ENCODE results near the gene GUCY1A1.

GUCY1A1 gene

GRCh38 chr4:155696726-155697125, 30.1 kb downstream of the GUCY1A1 start:
- H3K9me3 ChIP-seq (ENCODE audit: severe bottlenecking), result no peaks in the 10 kb centered on the region
- DNase-seq, result no peak
- TF ChIP-seq, protein P1, sequence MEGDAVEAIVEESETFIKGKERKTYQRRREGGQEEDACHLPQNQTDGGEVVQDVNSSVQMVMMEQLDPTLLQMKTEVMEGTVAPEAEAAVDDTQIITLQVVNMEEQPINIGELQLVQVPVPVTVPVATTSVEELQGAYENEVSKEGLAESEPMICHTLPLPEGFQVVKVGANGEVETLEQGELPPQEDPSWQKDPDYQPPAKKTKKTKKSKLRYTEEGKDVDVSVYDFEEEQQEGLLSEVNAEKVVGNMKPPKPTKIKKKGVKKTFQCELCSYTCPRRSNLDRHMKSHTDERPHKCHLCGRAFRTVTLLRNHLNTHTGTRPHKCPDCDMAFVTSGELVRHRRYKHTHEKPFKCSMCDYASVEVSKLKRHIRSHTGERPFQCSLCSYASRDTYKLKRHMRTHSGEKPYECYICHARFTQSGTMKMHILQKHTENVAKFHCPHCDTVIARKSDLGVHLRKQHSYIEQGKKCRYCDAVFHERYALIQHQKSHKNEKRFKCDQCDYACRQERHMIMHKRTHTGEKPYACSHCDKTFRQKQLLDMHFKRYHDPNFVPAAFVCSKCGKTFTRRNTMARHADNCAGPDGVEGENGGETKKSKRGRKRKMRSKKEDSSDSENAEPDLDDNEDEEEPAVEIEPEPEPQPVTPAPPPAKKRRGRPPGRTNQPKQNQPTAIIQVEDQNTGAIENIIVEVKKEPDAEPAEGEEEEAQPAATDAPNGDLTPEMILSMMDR (IDR thresholded peaks at IDR 0.05; ENCODE audit: low read depth, low read length), result no peak

GRCh38 chr4:155701827-155702226, 35.2 kb downstream of the GUCY1A1 start:
- no peaks in the 10 kb centered on the region for H3K9me3 ChIP-seq (ENCODE audit: severe bottlenecking)
- no peak for DNase-seq
- no peaks in the 10 kb centered on the region for H3K36me3 ChIP-seq
- TF ChIP-seq, protein P1 (IDR thresholded peaks at IDR 0.05; ENCODE audit: low read depth, low read length), result no peak
- H3K27ac ChIP-seq, result no peak overlapping the region
- H3K4me3 ChIP-seq (ENCODE audit: low read depth, low read length), result no peak overlapping the region
- no peaks in the 10 kb centered on the region for H3K27me3 ChIP-seq (ENCODE audit: insufficient read depth, low read depth, severe bottlenecking)

More at GRCh38 chr4:155696726-155697125, 30.1 kb downstream of the GUCY1A1 start:
- H3K36me3 ChIP-seq, result no peaks in the 10 kb centered on the region
- H3K27me3 ChIP-seq (ENCODE audit: insufficient read depth, low read depth, severe bottlenecking), result no peaks in the 10 kb centered on the region
- no peak overlapping the region for H3K4me3 ChIP-seq (ENCODE audit: low read depth, low read length)
- no peak overlapping the region for H3K27ac ChIP-seq

DNA sequence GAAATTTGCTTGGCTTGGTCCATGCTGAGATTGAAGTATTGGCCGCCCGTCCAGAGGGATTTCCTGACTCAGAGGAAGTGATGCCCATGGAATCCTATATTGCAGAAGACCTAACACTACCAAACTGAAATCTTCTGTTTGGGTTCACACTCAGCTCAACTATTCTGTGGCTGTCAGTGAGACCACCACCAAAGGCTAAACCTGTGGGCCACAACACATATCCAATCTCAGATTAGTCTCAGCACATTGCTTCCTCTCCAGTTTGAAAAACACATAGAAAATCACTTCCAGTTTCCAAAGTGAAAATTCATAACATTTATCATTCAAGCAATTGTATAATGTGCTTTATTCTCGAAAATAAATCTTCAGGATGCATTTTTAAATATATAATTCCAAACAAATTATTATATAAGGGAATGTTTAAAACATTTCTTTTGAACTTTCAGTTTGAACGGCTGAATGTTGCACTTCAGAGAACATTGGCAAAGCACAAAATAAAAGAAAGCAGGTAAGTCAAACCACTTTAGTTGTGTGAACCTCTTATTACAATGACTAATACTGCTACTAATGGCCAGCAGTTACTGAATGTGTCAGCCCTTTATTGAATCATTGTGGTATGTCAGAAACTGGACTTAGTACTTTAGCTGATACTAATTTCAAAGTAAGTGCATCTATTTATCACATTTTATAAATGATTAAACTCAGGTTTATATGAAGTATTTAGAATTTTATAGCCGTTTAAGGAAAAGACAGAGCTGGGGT, 37.0 kb downstream of the GUCY1A1 start:
- Histone ChIP-seq H3K4me3 (ENCODE audit: low read depth, low read length) (no peak overlapping the region), H3K27ac (no peak overlapping the region), H3K27me3 (ENCODE audit: insufficient read depth, low read depth, severe bottlenecking) (no peaks in the 10 kb centered on the region), H3K9me3 (ENCODE audit: severe bottlenecking) (no peaks in the 10 kb centered on the region), H3K36me3 (no peaks in the 10 kb centered on the region)
- no peak for DNase-seq
- TF ChIP-seq, protein P1 (IDR thresholded peaks at IDR 0.05; ENCODE audit: low read depth, low read length), result no peak

DNA sequence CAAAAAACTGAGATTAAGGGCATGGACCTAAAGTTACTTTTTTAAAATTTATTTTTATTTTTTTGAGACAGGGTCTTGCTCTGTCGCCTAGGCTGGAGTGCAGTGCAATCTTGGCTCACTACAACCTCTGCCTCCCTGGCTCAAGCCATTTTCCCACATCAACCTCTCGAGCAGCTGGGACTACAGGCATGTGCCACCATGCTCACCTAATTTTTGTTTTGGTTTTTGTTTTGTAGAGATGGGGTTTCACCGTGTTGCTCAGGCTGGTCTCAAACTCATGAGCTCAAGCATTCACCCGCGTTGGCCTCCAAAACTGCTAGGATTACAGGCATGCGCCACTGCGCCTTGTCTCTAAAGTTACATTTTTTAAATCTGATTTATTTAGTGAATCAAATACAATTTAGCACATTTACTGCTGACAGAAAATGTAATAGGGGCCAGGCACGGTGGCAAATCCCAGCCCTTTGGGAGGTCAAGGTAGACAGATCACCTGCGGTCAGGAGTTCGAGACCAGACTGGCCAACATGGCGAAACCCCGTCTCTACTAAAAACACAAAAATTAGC, 38.3 kb downstream of the GUCY1A1 start:
- no peaks in the 10 kb centered on the region for H3K9me3 ChIP-seq (ENCODE audit: severe bottlenecking)
- TF ChIP-seq, protein P1 (IDR thresholded peaks at IDR 0.05; ENCODE audit: low read depth, low read length), result no peak
- H3K4me3 ChIP-seq (ENCODE audit: low read depth, low read length), result no peak overlapping the region
- no peak for DNase-seq
- H3K36me3 ChIP-seq, result no peaks in the 10 kb centered on the region
- no peak overlapping the region for H3K27ac ChIP-seq
- no peaks in the 10 kb centered on the region for H3K27me3 ChIP-seq (ENCODE audit: insufficient read depth, low read depth, severe bottlenecking)

- H3K27ac ChIP-seq, result no peak overlapping the region
- H3K9me3 ChIP-seq (ENCODE audit: severe bottlenecking), result no peaks in the 10 kb centered on the region
- no peaks in the 10 kb centered on the region for H3K36me3 ChIP-seq
- no peak overlapping the region for H3K4me3 ChIP-seq (ENCODE audit: low read depth, low read length)
- no peaks in the 10 kb centered on the region for H3K27me3 ChIP-seq (ENCODE audit: insufficient read depth, low read depth, severe bottlenecking)
- no peak for DNase-seq
- TF ChIP-seq, protein P1 (IDR thresholded peaks at IDR 0.05; ENCODE audit: low read depth, low read length), result no peak
Observed at GRCh38 chr4:155705664-155706063, 39.0 kb downstream of the GUCY1A1 start.
